SK-N-SH treated with all-trans-retinoic acid at 6 μM for 48 hours (cell line): ENCODE results near the gene MVK.

Source experiments
- ATAC-seq: fragments of 200-7000 bp; cut with Tn5 transposase; 3 replicates; pipeline ENCODE4 v1.9.1; 2020; ENCODE audit warnings: mild to moderate bottlenecking, moderate library complexity
- ARNTL ChIP-seq: fragments of 450-650 bp; formaldehyde crosslinking; IDR thresholded peaks from 2 replicates; pipeline ENCODE4 v1.5.0; 2020; ENCODE audit warnings: low read depth, mild to moderate bottlenecking, moderate library complexity, borderline replicate concordance
- BACH2 ChIP-seq: fragments of 250-450 bp; sonication (Bioruptor Pico); IDR thresholded peaks from 2 replicates; pipeline ENCODE4 v1.9.0; 2021; ENCODE audit warnings: mild to moderate bottlenecking, borderline replicate concordance
- CREB5 ChIP-seq: fragments of 250-450 bp; sonication (Bioruptor Pico); IDR thresholded peaks from 2 replicates; pipeline ENCODE4 v1.5.1; 2020; ENCODE audit warnings: low read depth, mild to moderate bottlenecking, moderate library complexity
- CSDC2 ChIP-seq: fragments of 250-450 bp; sonication (Bioruptor Pico); IDR thresholded peaks from 2 replicates; pipeline ENCODE4 v1.5.0; 2020; ENCODE audit warnings: mild to moderate bottlenecking, moderate library complexity
- CSRNP3 ChIP-seq: fragments of 250-450 bp; sonication (Bioruptor Pico); IDR thresholded peaks from 2 replicates; pipeline ENCODE4 v1.5.1; 2021; ENCODE audit warnings: mild to moderate bottlenecking, moderate library complexity
- GLIS3 ChIP-seq: fragments of 250-450 bp; sonication (Bioruptor Pico); IDR thresholded peaks from 2 replicates; pipeline ENCODE4 v1.5.0; 2020; ENCODE audit warnings: mild to moderate bottlenecking, moderate library complexity
- ISL1 ChIP-seq: fragments of 250-450 bp; sonication (Bioruptor Pico); IDR thresholded peaks from 2 replicates; pipeline ENCODE4 v2.1.2; 2022; ENCODE audit warnings: mild to moderate bottlenecking, moderate library complexity
- OSR1 ChIP-seq: fragments of 250-450 bp; sonication (Bioruptor Pico); IDR thresholded peaks from 2 replicates; pipeline ENCODE4 v1.8.0; 2022; ENCODE audit warnings: moderate library complexity, mild to moderate bottlenecking, inconsistent platforms
- RARB ChIP-seq: fragments of 250-450 bp; sonication (Bioruptor Pico); IDR thresholded peaks from 2 replicates; pipeline ENCODE4 v1.8.0; 2021; ENCODE audit warnings: mild to moderate bottlenecking, moderate library complexity
- TCF4 ChIP-seq: fragments of 250-450 bp; sonication (Bioruptor Pico); IDR thresholded peaks from 2 replicates; pipeline ENCODE4 v1.8.0; 2021; ENCODE audit warnings: mild to moderate bottlenecking, moderate library complexity, borderline replicate concordance
- TOX ChIP-seq: fragments of 250-450 bp; sonication (Bioruptor Pico); IDR thresholded peaks from 2 replicates; pipeline ENCODE4 v1.8.0; 2021; ENCODE audit warnings: mild to moderate bottlenecking, moderate library complexity, borderline replicate concordance
- ZC3H10 ChIP-seq: fragments of 250-450 bp; sonication (Bioruptor Pico); IDR thresholded peaks from 2 replicates; pipeline ENCODE4 v1.5.1; 2021; ENCODE audit warnings: mild to moderate bottlenecking, moderate library complexity
- ZFP3 ChIP-seq: fragments of 250-450 bp; sonication (Bioruptor Pico); IDR thresholded peaks from 2 replicates; pipeline ENCODE4 v1.5.0; 2020; ENCODE audit warnings: mild to moderate bottlenecking, moderate library complexity
- ZFP30 ChIP-seq: fragments of 450-650 bp; formaldehyde crosslinking; IDR thresholded peaks from 2 replicates; pipeline ENCODE4 v1.5.0; 2022; ENCODE audit warnings: mild to moderate bottlenecking, moderate library complexity
- ZNF70 ChIP-seq: fragments of 450-650 bp; formaldehyde crosslinking; IDR thresholded peaks from 2 replicates; pipeline ENCODE4 v1.5.0; 2020; ENCODE audit warnings: mild to moderate bottlenecking, moderate library complexity
- ZNF8 ChIP-seq: fragments of 450-650 bp; formaldehyde crosslinking; IDR thresholded peaks from 2 replicates; pipeline ENCODE4 v1.5.0; 2020; ENCODE audit warnings: mild to moderate bottlenecking, moderate library complexity
- TF ChIP-seq, protein P1 (sequence below): fragments of 250-450 bp; sonication (Bioruptor Pico); IDR thresholded peaks from 2 replicates; pipeline ENCODE4 v1.5.0; 2020; ENCODE audit warnings: mild to moderate bottlenecking, moderate library complexity
- TF ChIP-seq, protein P2 (sequence below): fragments of 250-450 bp; sonication (Bioruptor Pico); IDR thresholded peaks from 2 replicates; pipeline ENCODE4 v1.8.0; 2021; ENCODE audit warnings: low read depth, mild to moderate bottlenecking, moderate library complexity, borderline replicate concordance

Gene MVK

DNA sequence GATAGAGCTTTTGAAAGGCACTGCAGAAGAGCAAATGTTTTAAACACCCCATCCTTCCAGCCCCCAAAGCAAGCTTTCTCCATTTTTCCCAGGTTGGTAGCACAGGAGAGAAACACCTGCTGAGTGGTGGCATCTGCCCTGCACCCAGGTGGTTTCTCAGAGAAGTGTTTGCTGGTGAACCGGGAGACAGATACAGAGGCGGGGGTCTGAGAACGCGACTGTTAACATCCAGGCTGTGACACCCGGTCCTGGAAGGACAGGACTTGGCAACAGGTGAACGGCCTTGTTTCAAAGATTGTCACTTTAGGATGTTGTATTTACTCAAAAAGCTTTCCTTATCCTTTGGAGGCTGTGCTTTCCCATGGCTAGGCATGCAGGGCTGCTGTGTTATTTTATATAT, 18.8 kb upstream of the MVK start:
- TF ChIP-seq TOX (no peak), ISL1 (CRISPR knock-in tag) (no peak), OSR1 (no peak), BACH2 (CRISPR knock-in tag) (no peak)
- TF ChIP-seq, protein P1, sequence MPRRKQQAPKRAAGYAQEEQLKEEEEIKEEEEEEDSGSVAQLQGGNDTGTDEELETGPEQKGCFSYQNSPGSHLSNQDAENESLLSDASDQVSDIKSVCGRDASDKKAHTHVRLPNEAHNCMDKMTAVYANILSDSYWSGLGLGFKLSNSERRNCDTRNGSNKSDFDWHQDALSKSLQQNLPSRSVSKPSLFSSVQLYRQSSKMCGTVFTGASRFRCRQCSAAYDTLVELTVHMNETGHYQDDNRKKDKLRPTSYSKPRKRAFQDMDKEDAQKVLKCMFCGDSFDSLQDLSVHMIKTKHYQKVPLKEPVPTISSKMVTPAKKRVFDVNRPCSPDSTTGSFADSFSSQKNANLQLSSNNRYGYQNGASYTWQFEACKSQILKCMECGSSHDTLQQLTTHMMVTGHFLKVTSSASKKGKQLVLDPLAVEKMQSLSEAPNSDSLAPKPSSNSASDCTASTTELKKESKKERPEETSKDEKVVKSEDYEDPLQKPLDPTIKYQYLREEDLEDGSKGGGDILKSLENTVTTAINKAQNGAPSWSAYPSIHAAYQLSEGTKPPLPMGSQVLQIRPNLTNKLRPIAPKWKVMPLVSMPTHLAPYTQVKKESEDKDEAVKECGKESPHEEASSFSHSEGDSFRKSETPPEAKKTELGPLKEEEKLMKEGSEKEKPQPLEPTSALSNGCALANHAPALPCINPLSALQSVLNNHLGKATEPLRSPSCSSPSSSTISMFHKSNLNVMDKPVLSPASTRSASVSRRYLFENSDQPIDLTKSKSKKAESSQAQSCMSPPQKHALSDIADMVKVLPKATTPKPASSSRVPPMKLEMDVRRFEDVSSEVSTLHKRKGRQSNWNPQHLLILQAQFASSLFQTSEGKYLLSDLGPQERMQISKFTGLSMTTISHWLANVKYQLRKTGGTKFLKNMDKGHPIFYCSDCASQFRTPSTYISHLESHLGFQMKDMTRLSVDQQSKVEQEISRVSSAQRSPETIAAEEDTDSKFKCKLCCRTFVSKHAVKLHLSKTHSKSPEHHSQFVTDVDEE: no peak
- ATAC-seq: no peak

- no peak for ATAC-seq
- no peak for TF ChIP-seq TOX
- TF ChIP-seq ZFP3 (CRISPR knock-in tag): no peak
- no peak for TF ChIP-seq ISL1 (CRISPR knock-in tag)
Measured at GRCh38 chr12:109555431-109556315, 17.9 kb upstream of the MVK start.

GRCh38 chr12:109557200-109557599, 16.4 kb upstream of the MVK start:
- no peak for ATAC-seq
- TF ChIP-seq ZFP3 (CRISPR knock-in tag) (no peak), RARB (CRISPR knock-in tag) (no peak), BACH2 (CRISPR knock-in tag) (no peak), ZC3H10 (no peak), GLIS3 (no peak), TCF4 (CRISPR knock-in tag) (no peak), TOX (no peak)
- TF ChIP-seq, protein P2, sequence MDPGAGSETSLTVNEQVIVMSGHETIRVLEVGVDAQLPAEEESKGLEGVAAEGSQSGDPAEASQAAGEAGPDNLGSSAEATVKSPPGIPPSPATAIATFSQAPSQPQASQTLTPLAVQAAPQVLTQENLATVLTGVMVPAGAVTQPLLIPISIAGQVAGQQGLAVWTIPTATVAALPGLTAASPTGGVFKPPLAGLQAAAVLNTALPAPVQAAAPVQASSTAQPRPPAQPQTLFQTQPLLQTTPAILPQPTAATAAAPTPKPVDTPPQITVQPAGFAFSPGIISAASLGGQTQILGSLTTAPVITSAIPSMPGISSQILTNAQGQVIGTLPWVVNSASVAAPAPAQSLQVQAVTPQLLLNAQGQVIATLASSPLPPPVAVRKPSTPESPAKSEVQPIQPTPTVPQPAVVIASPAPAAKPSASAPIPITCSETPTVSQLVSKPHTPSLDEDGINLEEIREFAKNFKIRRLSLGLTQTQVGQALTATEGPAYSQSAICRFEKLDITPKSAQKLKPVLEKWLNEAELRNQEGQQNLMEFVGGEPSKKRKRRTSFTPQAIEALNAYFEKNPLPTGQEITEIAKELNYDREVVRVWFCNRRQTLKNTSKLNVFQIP (CRISPR knock-in tag): no peak

DNA sequence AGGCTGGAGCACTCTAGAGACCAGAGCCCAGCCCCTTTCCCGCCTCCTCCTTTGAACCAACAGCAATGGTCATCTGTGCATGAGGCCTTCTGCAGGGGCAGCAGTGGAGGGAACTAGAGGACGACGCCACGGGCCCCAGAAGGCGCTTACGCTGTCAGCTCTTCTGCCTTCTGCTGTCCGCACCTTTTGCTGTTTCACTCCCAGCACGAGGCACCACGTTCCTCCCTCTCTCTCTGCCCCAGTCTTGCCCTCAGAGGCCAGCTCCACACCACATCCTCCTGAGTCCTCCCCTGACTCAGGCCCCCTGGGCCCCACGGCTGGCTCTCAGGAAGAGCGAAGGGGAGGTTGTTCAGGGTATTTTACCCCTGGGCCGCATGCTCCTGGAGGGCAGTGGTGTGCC, 15.8 kb upstream of the MVK start:
- TF ChIP-seq ZFP30 (CRISPR knock-in tag) (no peak), ZNF8 (no peak), RARB (CRISPR knock-in tag) (no peak), ZNF70 (CRISPR knock-in tag) (no peak), GLIS3 (no peak), ZFP3 (CRISPR knock-in tag) (no peak), CREB5 (CRISPR knock-in tag) (no peak), ISL1 (CRISPR knock-in tag) (no peak), OSR1 (no peak), TCF4 (CRISPR knock-in tag) (no peak), ARNTL (CRISPR knock-in tag) (no peak), CSDC2 (CRISPR knock-in tag) (no peak), ZC3H10 (no peak), CSRNP3 (CRISPR knock-in tag) (no peak)
- TF ChIP-seq, protein P1: no peak
- TF ChIP-seq, all 23 proteins: peak for 0
- no peak for ATAC-seq
